Chondrocyte (in vitro differentiated cells): ENCODE measurements around the gene DKK2. TPM values are rescaled to one million over a fixed set of nuclear protein-coding genes. Genes with fewer than 3 reads are reported as not detected.

Source experiments
- DNase-seq: peaks from one replicate; pipeline ENCODE4 v3.0.0; 2021; ENCODE audit warnings: mixed read lengths, low spot score
- H3K27ac Mint-ChIP-seq: one replicate; pipeline ENCODE4 v1.8.0; 2021; ENCODE audit warnings: mild to moderate bottlenecking, moderate library complexity, mixed read lengths; ENCODE audit not compliant: unreplicated experiment
- H3K27me3 Mint-ChIP-seq: 2 replicates; pipeline ENCODE4 v1.8.0; 2021; ENCODE audit warnings: low read depth, mixed read lengths
- H3K36me3 Mint-ChIP-seq: 2 replicates; pipeline ENCODE4 v1.8.0; 2021; ENCODE audit warnings: low read depth, mixed read lengths
- H3K4me1 Mint-ChIP-seq: 2 replicates; pipeline ENCODE4 v1.8.0; 2021; ENCODE audit warnings: low read depth, mild to moderate bottlenecking, mixed read lengths
- H3K4me3 Mint-ChIP-seq: one replicate; pipeline ENCODE4 v1.8.0; 2021; ENCODE audit warnings: mild to moderate bottlenecking, moderate library complexity, mixed read lengths; ENCODE audit not compliant: unreplicated experiment
- H3K9me3 Mint-ChIP-seq: 2 replicates; pipeline ENCODE4 v1.8.0; 2021; ENCODE audit warnings: low read depth, mixed read lengths
- CTCF ChIP-seq: fragments of 200-600 bp; sonication (generic); IDR thresholded peaks from 2 replicates; pipeline ENCODE4 v1.5.0; 2021; ENCODE audit warnings: antibody characterized with exemption, mild to moderate bottlenecking, moderate library complexity
- total RNA-seq: library from RNA; stranded (reverse); gene quantifications from 3 replicates; pipeline ENCODE4 v1.2.1, GENCODE V29; 2021

Gene DKK2
- total RNA-seq, 1 donor from 2014 or later, result 107 TPM

DNA sequence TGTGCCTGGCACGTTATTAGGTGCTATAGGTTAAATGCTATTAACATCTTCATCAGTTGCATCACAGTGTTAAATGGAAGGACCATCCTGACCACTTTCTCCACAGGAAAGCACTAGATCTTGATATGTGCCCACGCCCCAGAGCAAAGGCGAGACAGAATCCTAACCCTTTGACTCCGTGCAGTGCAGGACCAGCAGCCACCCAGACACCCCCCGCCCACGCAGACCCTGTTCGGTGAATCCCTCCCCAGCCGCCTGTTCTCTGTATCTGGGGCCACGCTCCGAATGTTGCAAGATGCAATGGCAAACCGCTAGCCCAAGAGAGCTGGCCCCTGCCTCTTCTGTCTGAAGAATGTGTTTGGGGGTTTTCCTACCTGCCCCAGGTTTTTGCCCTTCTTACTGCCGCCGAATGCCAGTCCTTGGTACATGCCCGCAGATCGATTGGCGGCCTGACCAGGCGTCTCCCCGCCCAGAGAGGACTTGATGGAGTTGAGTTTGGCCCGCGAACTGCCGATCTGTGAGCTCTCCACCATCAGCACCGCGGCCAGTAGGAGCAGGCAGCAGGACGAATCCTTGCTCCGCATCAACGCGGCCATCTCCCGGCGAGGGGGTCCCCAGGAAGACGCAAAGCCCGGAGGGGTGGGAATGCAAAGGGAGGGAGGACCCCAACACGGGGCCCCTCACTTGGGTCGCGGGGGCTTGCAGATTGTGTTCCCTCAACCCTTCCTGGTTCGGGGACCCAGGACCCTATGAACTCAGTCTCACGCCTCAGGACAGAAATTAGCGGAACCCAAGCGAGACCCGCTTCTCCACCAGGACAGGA lies 906 bp downstream of the DKK2 start:
- no peak for TF ChIP-seq CTCF
- peak overlapping the region; percentile 98 for H3K4me3 Mint-ChIP-seq
- H3K4me1 Mint-ChIP-seq, result peaks cover 59% of the 10 kb centered on the region
- no peaks in the 10 kb centered on the region for H3K27me3 Mint-ChIP-seq
- peak overlapping the region; percentile 88 for H3K27ac Mint-ChIP-seq
- peak; percentile 89 for DNase-seq
- H3K36me3 Mint-ChIP-seq, result no peaks in the 10 kb centered on the region
- H3K9me3 Mint-ChIP-seq, result no peaks in the 10 kb centered on the region

GRCh38 chr4:107034091-107034995 lies 1.8 kb downstream of the DKK2 start:
- Mint-ChIP-seq H3K9me3 (no peaks in the 10 kb centered on the region), H3K36me3 (no peaks in the 10 kb centered on the region), H3K4me3 (peak overlapping the region; percentile 98), H3K27me3 (no peaks in the 10 kb centered on the region), H3K4me1 (peaks cover 63% of the 10 kb centered on the region), H3K27ac (peak overlapping the region; percentile 88)
- DNase-seq, result peak; percentile 88
- TF ChIP-seq CTCF, result peak; percentile 86

DNA sequence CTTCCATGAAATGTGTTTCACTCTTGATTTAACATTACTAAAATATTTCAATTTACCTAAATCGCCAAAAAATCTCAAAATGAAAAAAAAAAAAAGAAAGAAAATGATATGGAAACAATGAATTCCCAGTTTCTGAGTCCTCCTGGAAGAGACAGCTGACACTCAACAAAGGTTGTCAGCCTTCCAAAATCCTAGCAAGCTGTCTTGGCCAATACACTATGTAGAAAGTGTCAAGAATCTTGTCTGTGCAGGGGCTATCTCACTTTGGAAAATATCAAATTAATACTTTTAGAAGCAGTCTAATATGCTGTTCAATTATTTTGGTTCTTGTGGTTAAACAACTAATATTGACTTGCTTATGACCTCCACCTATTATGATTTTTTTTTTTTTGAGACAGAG lies 8.7 kb downstream of the DKK2 start:
- peaks cover 77% of the 10 kb centered on the region for H3K4me1 Mint-ChIP-seq
- no peak for DNase-seq
- no peak for TF ChIP-seq CTCF
- H3K36me3 Mint-ChIP-seq, result peaks cover 2% of the 10 kb centered on the region
- H3K27ac Mint-ChIP-seq, result peak overlapping the region; percentile 66
- no peaks in the 10 kb centered on the region for H3K27me3 Mint-ChIP-seq
- H3K9me3 Mint-ChIP-seq, result no peaks in the 10 kb centered on the region
- H3K4me3 Mint-ChIP-seq, result no peak overlapping the region

DNA sequence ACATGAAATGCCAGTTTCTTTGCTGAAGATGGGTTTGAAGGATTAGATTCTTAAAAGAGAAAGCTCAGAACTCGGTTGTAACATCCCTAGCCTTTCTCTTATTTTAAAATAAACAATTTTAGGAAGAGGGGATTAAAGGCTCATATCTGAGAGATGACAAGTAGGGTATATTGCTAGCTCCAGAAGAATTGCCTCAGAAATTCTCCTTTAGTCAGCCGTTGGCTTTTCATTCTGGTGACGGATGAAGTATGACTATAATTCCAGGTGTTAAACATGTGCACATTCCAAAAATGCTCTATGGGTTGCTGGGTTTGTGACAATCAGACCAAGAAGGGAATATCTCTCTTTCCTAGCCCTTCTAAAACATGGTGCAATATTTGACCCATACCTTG lies 17.8 kb downstream of the DKK2 start:
- no peak for DNase-seq
- Mint-ChIP-seq H3K4me1 (peaks cover 58% of the 10 kb centered on the region), H3K9me3 (no peaks in the 10 kb centered on the region), H3K36me3 (peaks cover 4% of the 10 kb centered on the region), H3K27me3 (no peaks in the 10 kb centered on the region), H3K4me3 (no peak overlapping the region), H3K27ac (no peak overlapping the region)
- no peak for TF ChIP-seq CTCF
